Mammary epithelial cell (primary cell): ENCODE data around the gene C1QL1.

Source experiments
- EZH2 ChIP-seq: IDR thresholded peaks from 2 replicates; pipeline ENCODE4 v1.6.1; 2012; ENCODE audit warnings: low read length, inconsistent platforms, borderline replicate concordance
- TF ChIP-seq, protein P1 (sequence below), 2 donors: IDR thresholded peaks in 1 of 2; conservative IDR thresholded peaks in 1 of 2; 2 replicates each; pipeline ENCODE4 v1.5.1; 2011 to 2012; ENCODE audit warnings: inconsistent platforms in 2 of 2, low read length in 2 of 2, mild to moderate bottlenecking in 2 of 2, control low read depth in 1 of 2, low read depth in 1 of 2; ENCODE audit not compliant: insufficient read depth in 1 of 2; ENCODE audit errors: extremely low read depth in 1 of 2

DNA sequence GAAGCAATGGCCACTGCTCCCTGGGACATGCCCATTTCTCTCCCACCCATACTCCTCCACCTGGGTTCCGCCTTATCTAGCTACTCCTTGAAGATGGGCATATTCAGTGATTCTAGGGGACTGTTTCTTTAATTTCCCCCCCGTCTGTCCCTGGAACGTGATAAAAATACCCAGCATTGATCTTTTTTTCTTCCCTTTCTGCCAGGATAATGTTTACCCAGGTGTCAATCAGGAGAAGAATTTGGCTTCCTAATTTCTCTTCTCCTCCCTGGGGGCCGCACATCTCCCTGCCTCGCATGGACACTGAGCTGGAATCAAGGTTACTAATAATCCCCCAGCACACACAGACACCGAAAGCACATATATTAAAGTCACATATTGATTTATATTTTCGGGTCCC, 48.1 kb upstream of the C1QL1 start:
- TF ChIP-seq, protein P1, sequence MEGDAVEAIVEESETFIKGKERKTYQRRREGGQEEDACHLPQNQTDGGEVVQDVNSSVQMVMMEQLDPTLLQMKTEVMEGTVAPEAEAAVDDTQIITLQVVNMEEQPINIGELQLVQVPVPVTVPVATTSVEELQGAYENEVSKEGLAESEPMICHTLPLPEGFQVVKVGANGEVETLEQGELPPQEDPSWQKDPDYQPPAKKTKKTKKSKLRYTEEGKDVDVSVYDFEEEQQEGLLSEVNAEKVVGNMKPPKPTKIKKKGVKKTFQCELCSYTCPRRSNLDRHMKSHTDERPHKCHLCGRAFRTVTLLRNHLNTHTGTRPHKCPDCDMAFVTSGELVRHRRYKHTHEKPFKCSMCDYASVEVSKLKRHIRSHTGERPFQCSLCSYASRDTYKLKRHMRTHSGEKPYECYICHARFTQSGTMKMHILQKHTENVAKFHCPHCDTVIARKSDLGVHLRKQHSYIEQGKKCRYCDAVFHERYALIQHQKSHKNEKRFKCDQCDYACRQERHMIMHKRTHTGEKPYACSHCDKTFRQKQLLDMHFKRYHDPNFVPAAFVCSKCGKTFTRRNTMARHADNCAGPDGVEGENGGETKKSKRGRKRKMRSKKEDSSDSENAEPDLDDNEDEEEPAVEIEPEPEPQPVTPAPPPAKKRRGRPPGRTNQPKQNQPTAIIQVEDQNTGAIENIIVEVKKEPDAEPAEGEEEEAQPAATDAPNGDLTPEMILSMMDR (conservative IDR thresholded peaks at IDR 0.05 in 1 of 2, IDR thresholded peaks at IDR 0.05 in 1 of 2; ENCODE audit: extremely low read depth in 1 of 2, insufficient read depth in 1 of 2, low read depth in 1 of 2, low read length in 2 of 2): no peak
- no peak for TF ChIP-seq EZH2
